Measurements from ENCODE around the gene PARP2.

The PARP2 gene, protein sequence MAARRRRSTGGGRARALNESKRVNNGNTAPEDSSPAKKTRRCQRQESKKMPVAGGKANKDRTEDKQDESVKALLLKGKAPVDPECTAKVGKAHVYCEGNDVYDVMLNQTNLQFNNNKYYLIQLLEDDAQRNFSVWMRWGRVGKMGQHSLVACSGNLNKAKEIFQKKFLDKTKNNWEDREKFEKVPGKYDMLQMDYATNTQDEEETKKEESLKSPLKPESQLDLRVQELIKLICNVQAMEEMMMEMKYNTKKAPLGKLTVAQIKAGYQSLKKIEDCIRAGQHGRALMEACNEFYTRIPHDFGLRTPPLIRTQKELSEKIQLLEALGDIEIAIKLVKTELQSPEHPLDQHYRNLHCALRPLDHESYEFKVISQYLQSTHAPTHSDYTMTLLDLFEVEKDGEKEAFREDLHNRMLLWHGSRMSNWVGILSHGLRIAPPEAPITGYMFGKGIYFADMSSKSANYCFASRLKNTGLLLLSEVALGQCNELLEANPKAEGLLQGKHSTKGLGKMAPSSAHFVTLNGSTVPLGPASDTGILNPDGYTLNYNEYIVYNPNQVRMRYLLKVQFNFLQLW

DNA sequence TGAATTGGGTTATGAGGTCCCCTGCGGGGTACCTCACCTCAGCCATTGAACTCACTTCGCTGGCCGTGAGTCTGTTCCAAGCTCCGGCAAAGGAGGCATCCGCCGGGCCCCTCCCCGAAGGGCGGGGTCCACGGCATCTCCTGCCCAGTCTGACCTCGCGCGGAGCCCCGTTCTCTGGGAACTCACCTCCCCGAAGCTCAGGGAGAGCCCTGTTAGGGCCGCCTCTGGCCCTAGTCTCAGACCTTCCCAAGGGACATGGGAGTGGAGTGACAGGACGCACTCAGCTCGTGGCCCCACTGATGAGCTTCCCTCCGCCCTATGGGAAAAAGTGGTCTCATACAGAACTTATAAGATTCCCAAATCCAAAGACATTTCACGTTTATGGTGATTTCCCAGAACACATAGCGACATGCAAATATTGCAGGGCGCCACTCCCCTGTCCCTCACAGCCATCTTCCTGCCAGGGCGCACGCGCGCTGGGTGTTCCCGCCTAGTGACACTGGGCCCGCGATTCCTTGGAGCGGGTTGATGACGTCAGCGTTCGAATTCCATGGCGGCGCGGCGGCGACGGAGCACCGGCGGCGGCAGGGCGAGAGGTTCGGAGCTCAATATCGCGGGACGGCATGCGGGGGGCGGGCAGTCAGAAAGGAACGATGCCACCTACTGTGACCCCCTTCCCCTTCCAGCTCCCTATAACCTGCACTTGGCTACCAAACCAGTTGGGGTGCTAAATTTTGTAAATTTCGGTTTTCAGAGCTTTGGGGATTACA, at the start of gene PARP2:
Gene PARP2, plus strand, starts transcription at position 544 of the 770 bp plus-strand sequence. Its CDS starts 7 bp downstream, at position 551.
- Mint-ChIP-seq H3K27me3 (no peaks in the 10 kb centered on the region), H3K4me3 (peak within 1 kb of the TSS; percentile 95), H3K36me3 (ENCODE audit: low read depth) (peaks cover 33% of the 10 kb centered on the region), H3K9me3 (no peaks in the 10 kb centered on the region), H3K4me1 (ENCODE audit: low read depth) (peaks cover 24% of the 10 kb centered on the region), H3K27ac (peak within 1 kb of the TSS; percentile 92)

DNA sequence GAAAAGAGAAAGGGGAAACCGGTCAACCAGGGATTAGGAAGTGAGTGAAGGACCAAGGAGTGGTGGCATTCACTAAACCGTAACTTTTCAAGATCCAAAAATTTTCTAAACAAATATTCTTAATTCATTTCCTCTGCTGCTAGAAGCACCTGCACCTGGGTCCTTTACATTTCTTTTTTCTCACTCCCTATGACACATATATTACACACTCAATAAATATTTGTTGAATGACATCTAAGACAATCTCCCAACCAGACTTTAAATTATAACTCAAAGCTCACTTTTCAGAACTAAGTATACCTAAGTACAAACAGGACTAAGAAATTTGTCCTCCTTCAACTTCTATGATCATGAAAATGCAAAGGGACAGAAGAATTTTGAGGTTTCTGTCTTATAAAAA, 48.8 kb upstream of the PARP2 start:
- peaks cover 59% of the 10 kb centered on the region for H3K36me3 Mint-ChIP-seq (ENCODE audit: low read depth)
- no peak overlapping the region for H3K27ac Mint-ChIP-seq
- no peak overlapping the region for H3K4me3 Mint-ChIP-seq
- no peaks in the 10 kb centered on the region for H3K27me3 Mint-ChIP-seq
- H3K4me1 Mint-ChIP-seq (ENCODE audit: low read depth) = peaks cover 15% of the 10 kb centered on the region
- no peaks in the 10 kb centered on the region for H3K9me3 Mint-ChIP-seq

DNA sequence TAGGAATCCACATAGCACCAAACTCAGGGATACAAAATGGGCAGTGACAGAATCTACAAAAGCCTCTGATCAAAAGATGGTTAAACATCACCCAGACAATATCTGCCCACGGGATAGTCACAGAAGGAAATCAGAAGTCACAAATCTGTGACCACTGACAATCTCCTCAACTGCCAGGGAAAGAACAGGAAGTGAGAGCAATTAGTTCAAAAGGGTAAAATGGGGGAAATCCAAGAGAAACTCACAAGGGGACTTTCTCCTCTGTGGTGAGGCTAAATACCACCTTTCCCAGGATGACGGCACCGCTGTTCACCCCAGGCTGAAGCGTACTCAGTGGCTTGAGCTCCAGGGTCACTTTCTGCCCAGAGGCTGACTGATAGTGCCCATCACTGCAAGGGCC, 48.4 kb upstream of the PARP2 start:
- Mint-ChIP-seq H3K4me3 (no peak overlapping the region), H3K4me1 (ENCODE audit: low read depth) (peaks cover 15% of the 10 kb centered on the region), H3K27ac (no peak overlapping the region), H3K36me3 (ENCODE audit: low read depth) (peaks cover 56% of the 10 kb centered on the region), H3K9me3 (no peaks in the 10 kb centered on the region), H3K27me3 (no peaks in the 10 kb centered on the region)

DNA sequence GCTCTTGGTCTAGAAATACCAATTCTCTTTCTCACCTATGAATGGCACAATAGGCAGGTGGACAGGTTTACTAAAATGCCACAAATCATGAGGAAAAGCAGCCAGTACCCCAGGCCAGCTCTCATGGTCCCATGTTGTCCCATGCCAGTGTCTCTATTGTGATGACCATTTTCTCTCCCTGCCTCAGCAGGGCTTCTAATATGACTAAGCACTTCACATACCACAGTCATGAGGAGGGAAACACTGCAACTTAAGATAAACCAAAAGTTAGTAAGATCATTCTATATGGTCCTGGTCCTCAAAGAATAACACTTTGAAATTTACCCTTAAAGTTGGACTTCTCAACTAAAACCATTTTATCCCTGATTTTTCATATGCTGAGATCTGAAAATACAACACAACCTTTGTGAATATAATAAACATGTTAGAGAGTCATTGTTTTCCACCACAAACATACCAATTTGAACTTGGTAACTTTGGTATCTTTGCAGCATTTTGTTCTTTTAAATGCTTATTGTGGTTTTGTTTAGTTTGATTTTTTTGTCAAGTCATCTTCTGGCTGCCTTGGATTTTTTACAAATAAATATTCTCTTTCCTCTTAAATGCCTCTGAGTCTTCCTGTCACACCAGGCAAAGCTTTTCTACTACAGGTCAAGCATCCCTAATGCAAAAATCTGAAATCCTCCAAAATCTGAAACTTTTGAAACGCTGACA, 41.2 kb upstream of the PARP2 start:
- Mint-ChIP-seq H3K4me1 (ENCODE audit: low read depth) (peaks cover 28% of the 10 kb centered on the region), H3K4me3 (no peak overlapping the region), H3K27me3 (no peaks in the 10 kb centered on the region), H3K27ac (no peak overlapping the region), H3K9me3 (no peaks in the 10 kb centered on the region), H3K36me3 (ENCODE audit: low read depth) (peaks cover 28% of the 10 kb centered on the region)

DNA sequence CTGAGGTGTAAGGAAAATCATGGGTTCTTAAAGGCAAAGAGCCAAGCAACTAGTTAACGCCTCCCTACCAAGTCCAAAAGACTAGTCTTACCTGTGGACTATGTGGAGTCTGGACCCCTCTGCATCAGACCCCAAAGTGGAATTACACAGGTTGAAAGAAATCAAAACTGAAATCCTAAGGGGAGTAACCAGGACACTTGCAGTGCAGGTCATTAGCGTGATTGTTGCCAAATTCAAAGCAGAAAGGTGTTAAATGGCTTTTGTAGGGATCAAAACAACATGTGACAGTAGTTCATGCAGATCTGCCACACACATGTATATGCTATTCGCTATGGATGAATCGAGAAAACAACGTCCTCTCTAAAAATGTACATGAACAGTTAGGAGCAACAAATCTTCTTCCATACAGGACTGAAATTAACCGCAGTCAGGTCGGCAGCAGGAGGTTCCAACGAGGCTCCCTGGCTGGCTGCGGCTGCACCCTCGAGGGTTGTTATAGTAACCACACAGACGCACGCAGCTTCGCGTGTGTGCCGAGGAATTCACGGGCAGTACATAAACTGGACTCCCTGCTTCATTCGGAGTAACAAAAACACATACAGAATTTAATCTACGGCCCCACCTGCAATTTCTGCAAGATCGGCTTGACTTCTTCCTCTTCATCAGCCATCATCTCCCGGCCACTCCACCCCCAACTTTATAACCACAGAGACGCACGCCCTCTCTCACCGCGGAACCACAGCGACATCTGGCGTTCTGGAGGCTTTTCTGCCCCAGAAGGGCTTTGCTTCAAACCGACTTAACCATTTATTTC, 38.0 kb upstream of the PARP2 start, which contains the start of gene TTC5:
Gene TTC5, minus strand, starts transcription at position 687 of the 814 bp plus-strand sequence. Its CDS starts 14 bp downstream, at position 673.
- Mint-ChIP-seq H3K36me3 (ENCODE audit: low read depth) (peaks cover 13% of the 10 kb centered on the region), H3K4me1 (ENCODE audit: low read depth) (peaks cover 28% of the 10 kb centered on the region), H3K4me3 (peak within 1 kb of the TSS; percentile 95), H3K9me3 (no peaks in the 10 kb centered on the region), H3K27ac (peak within 1 kb of the TSS; percentile 92), H3K27me3 (no peaks in the 10 kb centered on the region)

DNA sequence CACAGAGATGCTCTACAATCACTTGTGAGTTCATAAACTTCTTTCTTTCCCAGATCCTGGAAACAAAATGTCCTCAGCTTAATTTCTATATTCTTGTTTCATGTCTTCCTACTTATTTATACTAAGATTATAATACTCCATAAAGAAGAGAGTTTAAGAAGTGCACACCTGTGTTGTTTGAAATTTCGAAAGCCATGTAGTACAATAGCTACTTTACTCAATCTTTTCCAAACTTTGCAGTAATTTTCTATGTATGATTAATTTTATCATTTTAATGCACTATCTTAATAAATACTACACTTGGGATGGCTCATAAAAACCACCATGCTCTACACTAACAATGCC, 37.4 kb upstream of the PARP2 start:
- no peaks in the 10 kb centered on the region for H3K9me3 Mint-ChIP-seq
- H3K27ac Mint-ChIP-seq = peak overlapping the region; percentile 92
- H3K4me1 Mint-ChIP-seq (ENCODE audit: low read depth) = peaks cover 28% of the 10 kb centered on the region

DNA sequence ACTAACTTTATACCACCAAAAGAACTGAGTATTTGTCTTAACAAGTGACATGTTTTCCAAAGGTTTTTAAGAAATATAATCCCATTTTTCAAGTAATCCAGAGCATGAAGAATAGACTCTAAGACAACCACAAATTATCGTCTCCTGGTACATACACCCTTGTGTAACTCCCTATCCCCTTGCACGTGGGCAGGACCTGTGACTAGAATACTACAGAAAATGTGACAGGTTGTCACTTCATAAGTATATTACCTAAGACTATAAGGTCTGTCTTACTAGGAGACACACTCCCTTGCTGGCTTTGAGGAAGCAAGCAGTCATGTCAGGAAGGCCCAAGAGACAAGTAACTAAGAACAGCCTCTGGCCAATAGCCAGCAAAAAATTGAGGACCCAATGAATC, 29.4 kb upstream of the PARP2 start:
- no peak overlapping the region for H3K4me3 Mint-ChIP-seq
- H3K27ac Mint-ChIP-seq = no peak overlapping the region
- no peaks in the 10 kb centered on the region for H3K27me3 Mint-ChIP-seq
- no peaks in the 10 kb centered on the region for H3K9me3 Mint-ChIP-seq
- H3K4me1 Mint-ChIP-seq (ENCODE audit: low read depth) = no peaks in the 10 kb centered on the region
- peaks cover 70% of the 10 kb centered on the region for H3K36me3 Mint-ChIP-seq (ENCODE audit: low read depth)

More for the DNA sequence above, 37.4 kb upstream of the PARP2 start:
- Mint-ChIP-seq H3K27me3 (no peaks in the 10 kb centered on the region), H3K4me3 (peak overlapping the region; percentile 95), H3K36me3 (ENCODE audit: low read depth) (peaks cover 8% of the 10 kb centered on the region)

DNA sequence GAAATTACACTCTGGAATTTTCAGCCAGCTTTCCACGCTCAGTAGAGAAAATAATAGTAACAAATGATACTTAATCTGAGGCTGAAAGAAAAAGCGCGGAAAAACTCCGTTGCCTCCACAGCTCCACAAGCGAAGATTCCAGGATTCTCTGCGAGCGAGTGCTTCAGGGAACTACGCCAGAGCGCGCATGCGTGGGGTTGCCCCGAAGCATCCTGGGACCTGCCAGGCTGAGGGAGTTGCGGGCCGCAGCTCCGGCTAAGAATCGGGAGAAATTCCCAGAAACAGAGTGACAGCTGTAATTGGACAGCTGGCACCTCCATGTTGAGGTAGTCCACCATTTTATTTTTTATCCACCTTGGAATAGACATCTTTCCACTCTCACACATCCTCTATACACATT, 25.7 kb upstream of the PARP2 start:
- H3K27ac Mint-ChIP-seq = no peak overlapping the region
- no peaks in the 10 kb centered on the region for H3K9me3 Mint-ChIP-seq
- H3K36me3 Mint-ChIP-seq (ENCODE audit: low read depth) = peaks cover 82% of the 10 kb centered on the region
- no peaks in the 10 kb centered on the region for H3K27me3 Mint-ChIP-seq
- H3K4me3 Mint-ChIP-seq = no peak overlapping the region
- no peaks in the 10 kb centered on the region for H3K4me1 Mint-ChIP-seq (ENCODE audit: low read depth)

DNA sequence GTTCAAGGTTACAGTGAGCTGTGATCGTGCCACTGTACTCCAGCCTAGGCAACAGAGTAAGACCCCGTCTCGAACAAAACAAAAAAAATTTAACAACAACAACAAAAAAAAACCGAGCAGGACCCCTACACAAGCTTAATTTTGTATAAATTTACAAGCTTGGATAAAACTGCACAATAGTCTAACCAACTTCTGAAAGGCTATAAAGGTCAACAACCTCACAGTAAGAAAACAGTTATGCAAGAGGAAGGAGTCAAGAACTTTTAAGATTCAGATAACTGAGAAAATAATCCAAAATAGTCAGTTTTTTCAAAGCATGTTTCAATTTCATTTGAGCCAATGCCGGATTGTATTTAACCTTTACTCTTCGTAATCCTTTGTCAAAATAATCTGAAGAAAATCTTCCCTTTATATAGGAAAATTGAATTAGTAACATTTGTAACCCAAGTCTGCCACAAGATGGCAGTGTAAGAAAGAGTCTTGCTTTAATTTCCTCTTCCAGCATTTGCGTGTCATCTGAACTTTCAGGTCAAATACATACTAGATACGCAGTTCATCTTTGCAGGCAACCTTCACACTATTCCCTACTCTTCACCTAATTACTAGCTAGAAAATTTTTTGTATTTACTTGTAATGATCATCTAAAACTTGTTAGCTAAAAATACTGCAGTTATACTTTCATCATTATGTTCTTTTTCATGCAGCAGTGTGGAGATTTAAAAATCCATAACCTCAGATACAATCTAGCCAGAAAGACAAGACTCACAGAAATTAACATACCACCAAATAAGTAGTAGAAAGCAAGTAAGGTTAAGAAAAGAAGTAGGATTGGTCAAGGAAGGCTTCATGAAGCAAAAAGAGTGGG, 16.2 kb upstream of the PARP2 start:
- peak overlapping the region; percentile 45 for H3K27ac Mint-ChIP-seq
- H3K4me1 Mint-ChIP-seq (ENCODE audit: low read depth) = peaks cover 53% of the 10 kb centered on the region
- peak overlapping the region; percentile 47 for H3K4me3 Mint-ChIP-seq
- H3K9me3 Mint-ChIP-seq = no peaks in the 10 kb centered on the region
- peaks cover 85% of the 10 kb centered on the region for H3K36me3 Mint-ChIP-seq (ENCODE audit: low read depth)
- no peaks in the 10 kb centered on the region for H3K27me3 Mint-ChIP-seq

DNA sequence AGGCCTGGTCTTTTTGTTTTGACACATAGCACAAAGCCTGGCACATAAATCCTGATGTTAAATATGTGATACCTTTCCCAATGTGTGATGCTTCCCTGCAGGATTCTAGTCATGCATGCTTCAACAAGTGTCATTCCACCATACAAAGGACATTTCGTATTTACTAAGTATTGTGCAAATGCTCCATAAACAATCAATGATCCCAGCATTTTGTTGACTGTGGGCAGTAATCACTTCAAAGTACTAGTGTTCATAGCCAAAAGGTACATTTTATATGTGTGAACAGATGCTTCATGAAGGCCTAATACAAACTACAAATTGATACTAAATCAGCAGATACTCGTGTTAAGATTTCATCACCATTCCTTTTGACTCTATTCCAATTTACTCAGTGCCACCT, 14.7 kb upstream of the PARP2 start:
- peaks cover 84% of the 10 kb centered on the region for H3K36me3 Mint-ChIP-seq (ENCODE audit: low read depth)
- peak overlapping the region; percentile 19 for H3K27ac Mint-ChIP-seq
- peak overlapping the region; percentile 12 for H3K4me3 Mint-ChIP-seq
- H3K4me1 Mint-ChIP-seq (ENCODE audit: low read depth) = peaks cover 63% of the 10 kb centered on the region
- H3K9me3 Mint-ChIP-seq = no peaks in the 10 kb centered on the region
- H3K27me3 Mint-ChIP-seq = no peaks in the 10 kb centered on the region

DNA sequence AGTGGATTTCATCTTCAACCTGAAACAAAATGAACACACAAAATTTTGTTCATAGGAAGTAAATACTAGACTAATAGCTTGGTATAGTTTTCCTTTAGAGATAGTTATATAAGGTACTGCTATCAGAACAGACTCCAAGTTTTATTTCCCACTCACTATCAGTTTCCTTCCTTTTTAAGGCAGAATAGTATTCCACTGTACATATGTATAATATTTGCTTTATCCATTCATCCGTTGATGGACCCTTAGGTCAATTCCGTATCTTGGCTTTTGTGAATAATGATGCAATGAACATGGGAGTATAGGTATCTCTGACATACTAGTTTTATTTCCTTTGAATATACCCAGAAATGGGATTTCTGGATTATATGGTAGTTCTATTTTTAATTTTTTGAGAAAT, 14.1 kb upstream of the PARP2 start:
- Mint-ChIP-seq H3K36me3 (ENCODE audit: low read depth) (peaks cover 78% of the 10 kb centered on the region), H3K27ac (peak overlapping the region; percentile 28), H3K4me3 (no peak overlapping the region), H3K4me1 (ENCODE audit: low read depth) (peaks cover 63% of the 10 kb centered on the region), H3K9me3 (no peaks in the 10 kb centered on the region), H3K27me3 (no peaks in the 10 kb centered on the region)

DNA sequence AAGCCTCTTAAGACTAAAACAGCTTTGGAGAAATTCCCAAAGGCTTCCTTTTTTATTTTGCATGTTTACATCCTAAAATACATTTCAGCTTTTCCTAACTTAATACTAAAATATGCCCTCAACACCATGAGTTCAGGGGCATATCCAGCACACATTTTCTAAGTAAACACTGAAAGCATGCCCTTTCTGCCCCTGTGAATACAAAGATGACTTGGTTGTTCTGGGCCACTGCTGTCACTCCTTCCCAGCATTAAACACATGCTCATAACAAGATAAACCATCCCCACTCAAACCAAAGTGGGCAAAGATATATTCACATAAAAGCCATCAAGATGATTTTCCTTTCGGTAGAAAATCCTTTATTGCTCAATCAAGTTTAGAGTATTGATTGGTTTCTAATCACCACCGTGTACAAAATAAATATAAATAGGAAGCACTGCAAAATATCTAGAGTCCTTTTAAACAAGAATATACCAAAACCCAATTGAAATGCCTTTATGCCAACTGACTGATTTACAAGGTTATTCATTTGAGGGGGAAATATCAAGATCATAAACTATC, 12.3 kb upstream of the PARP2 start:
- H3K27me3 Mint-ChIP-seq = no peaks in the 10 kb centered on the region
- H3K9me3 Mint-ChIP-seq = no peaks in the 10 kb centered on the region
- peaks cover 66% of the 10 kb centered on the region for H3K36me3 Mint-ChIP-seq (ENCODE audit: low read depth)
- peak overlapping the region; percentile 100 for H3K4me3 Mint-ChIP-seq
- peaks cover 67% of the 10 kb centered on the region for H3K4me1 Mint-ChIP-seq (ENCODE audit: low read depth)
- peak overlapping the region; percentile 54 for H3K27ac Mint-ChIP-seq

DNA sequence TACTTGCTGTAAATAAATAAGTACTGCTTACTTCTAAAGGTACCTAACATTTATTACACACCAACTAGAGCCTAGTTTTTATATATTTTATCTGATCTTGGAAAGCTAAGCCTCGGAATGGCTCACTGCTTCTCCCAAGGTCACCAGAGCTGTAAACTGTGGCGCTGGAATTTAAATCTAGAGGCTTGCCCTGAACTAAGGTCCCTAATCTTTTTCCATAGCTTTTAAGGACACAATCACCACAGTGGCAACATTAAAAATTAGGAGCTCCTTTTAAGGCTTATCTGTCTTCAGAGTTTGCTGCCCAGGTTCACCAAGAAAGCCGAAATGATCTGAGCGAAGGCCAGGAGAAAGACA, 11.0 kb upstream of the PARP2 start:
- no peaks in the 10 kb centered on the region for H3K27me3 Mint-ChIP-seq
- H3K27ac Mint-ChIP-seq = peak overlapping the region; percentile 98
- H3K4me1 Mint-ChIP-seq (ENCODE audit: low read depth) = peaks cover 58% of the 10 kb centered on the region
- H3K4me3 Mint-ChIP-seq = peak overlapping the region; percentile 100
- H3K36me3 Mint-ChIP-seq (ENCODE audit: low read depth) = peaks cover 53% of the 10 kb centered on the region
- no peaks in the 10 kb centered on the region for H3K9me3 Mint-ChIP-seq

Measured in stimulated activated naive CD8-positive, alpha-beta T cell treated with anti-CD3 and anti-CD28 coated beads, Interleukin-15, Interleukin-2, amounts not matched to agents 100 ng/mL and 50 ng/mL, for 24 hours (primary cell).